Astrocyte (in vitro differentiated cells and primary cell): ENCODE data around the gene TEN1.

Source experiments
- CTCF ChIP-seq: IDR thresholded peaks from 2 replicates; pipeline ENCODE4 v1.5.1; 2011; ENCODE audit warnings: low read depth, mild to moderate bottlenecking, inconsistent platforms, low read length, moderate library complexity; ENCODE audit not compliant: insufficient read depth
- EZH2 ChIP-seq: IDR thresholded peaks from 2 replicates; pipeline ENCODE4 v1.6.1; 2012; ENCODE audit warnings: mild to moderate bottlenecking, low read length, inconsistent platforms; ENCODE audit not compliant: insufficient read depth

- no peak for TF ChIP-seq CTCF
- TF ChIP-seq EZH2 = no peak
These were observed 25.8 kb downstream of the TEN1 start for GRCh38 chr17:76004750-76005262.
